NCI-H128 (cell line): Measurements from ENCODE around the gene BBS1.
"Not testable (repeated sequence)": the region's sequence is repeated elsewhere in the genome, so short reads cannot be mapped to it uniquely, and the experiment has no call there.

Source experiments
- DNase-seq: peaks from one replicate; lab custom pipeline; 2025; ENCODE audit not compliant: unreplicated experiment; lab: John Stamatoyannopoulos, UW

BBS1 gene

DNA sequence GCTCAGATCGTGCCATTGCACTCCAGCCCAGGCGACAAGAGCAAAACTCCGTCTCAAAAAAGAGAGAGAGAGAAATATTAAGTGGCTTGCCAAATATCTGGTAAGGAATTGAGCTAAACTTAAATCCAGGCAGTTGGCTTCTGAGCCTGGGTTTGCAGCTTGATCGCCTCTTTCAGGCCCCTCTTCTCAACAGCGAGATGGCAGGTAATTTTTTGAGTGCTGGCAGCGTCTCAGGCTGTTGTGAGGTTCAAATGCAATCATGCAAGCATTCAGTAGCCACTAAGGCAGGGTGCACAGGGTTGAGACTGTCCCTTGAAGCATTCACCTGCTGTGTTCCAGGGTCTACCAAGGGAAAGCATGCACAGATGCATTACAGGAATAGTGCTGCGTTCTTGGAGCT, 58.6 kb downstream of the BBS1 start:
- DNase-seq: no peak

DNA sequence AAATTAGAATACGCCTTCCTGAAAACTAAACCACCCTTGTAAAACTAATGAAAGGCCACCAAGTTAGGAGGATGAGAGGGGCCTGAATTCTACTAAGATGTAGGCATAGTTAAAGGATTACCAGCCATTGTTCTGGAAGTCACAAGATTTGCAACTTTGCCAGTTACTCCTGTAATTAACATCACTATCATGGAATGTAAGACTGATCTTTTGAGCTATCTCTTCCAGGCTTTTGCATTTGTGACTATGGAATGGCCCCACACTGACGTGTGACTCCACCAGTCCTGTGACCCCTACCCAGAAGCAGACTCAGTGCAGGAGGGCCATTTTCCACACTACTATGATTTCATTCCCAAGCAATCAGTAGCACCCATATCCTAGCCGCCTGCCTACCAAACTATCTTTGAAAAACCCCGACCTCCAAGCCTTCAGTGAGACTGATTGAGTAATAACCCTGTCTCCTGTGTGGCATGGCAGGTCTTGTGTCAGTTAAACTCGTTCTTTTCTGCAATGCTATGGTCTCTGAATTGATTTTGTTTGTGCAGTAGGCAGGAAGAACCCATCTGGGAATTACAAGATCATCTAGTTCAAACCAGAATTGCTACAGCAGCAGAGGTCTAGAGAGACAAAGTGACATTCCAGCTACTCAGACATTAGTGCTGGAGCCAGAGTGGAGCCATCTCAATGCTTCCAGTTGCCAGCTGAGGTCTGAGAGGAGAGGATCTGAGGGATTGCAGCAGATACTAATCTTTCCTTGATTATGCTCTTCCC, 59.8 kb downstream of the BBS1 start:
- no peak for DNase-seq

DNA sequence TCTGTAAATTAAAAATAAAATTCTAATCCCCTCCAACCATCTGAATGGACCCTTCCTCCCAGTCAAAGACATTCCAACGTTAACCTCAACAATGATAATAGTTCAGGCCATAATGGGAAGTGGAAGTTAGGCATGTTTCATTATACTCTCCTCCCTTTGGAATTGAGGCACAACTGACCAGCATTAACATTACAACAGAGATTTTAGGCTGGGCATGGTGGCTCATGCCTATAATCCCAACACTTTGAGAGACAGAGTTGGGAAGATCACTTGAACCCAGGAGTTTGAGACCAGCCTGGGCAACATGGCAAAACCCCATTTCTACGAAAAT, 60.4 kb downstream of the BBS1 start:
- DNase-seq: no peak

DNA sequence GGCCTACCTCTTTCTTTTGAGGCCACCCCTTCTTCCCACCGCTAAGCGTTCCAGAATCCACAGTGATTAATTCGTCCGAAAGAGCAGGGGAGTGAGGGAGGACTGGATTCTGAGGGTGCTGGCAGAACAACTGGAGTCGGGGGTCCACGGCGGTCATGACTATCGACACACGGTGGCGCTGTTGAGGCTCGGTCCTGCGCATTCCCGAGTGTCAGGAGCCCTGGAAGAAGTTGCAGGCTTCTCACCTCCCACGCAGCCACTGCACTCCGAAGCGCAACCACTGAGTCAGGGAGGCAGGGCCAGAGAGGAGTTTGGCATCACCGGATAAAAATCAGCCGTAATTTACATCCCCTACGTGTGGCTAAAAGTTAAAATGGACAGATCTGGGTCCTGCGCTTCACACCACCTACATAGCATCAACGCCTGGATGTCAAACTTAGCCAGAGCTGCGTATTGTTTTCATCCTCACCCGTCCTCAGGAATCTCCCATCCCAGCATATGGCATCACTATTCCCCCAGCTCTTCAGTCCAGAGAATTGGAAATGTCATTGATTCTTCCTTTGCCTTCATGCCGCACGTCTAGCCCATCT, 68.7 kb downstream of the BBS1 start:
- peak; percentile 35 for DNase-seq

DNA sequence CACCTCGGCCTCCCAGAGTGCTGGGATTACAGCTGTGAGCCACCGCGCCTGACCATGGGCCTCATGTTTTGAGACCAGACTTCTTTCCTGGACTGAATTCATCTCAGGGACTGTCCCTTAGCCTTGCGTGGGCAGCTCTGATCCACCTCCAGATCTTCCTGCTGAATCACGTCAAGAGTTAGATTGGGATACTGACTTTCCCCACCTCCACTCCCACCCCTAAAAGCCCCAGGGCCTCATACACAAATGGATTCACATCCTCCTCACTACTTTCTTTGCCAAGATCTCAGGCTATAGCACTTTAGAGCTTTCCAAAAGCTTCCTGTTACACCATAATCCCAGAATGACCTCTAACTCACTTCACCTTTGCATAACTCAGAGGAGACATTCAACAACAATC, 70.4 kb downstream of the BBS1 start:
- DNase-seq: no peak

DNA sequence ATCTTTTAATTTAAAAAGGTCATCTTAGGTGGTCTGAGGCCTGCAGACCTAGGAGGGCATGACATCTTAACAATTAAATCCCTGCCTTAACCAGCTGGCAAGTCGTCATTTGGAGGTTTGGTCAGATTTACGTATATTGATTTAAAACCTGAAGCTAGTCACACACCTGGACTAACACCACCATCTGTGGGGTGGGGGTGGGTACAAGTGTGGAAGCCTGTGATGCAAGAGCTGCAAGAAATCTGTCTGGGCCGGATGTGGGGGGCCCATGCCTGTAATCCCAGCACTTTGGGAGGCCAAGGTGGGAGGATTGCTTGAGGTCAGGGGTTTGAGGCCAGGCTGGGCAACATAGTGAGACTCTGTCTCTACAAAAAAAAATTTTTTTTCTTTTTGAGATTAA, 70.8 kb downstream of the BBS1 start:
- no peak for DNase-seq

DNA sequence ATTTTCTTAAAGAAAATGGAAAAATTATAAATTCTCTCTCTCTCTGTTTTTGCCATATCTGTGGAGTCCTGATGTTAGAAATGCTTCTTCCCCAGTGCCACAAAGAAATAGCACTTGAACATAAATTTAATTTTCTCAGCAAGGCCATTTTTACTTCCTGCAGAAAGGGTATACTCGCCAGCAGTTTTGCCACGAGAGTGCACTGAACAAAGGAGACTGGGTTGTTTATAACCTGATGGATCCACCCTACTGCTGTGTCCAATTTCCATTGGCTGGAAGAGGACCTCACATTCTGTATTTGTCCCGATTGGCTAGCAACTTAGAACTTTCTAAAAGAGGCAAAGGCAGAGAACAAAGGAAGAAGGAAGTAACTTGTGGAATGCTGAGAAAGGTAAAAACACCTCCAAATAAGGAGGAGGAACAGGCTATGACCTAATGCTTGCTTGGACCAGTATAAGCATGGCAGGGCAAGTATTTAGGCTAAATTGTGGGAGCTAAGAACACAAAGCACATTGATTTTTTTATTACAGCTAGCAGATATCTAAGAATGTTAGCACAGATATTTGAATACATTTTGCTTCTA, 72.2 kb downstream of the BBS1 start:
- not testable (repeated sequence) for DNase-seq
